ENCODE data around the gene REEP3.

The REEP3 gene

GRCh38 chr10:63583909-63584724 lies 62.9 kb downstream of the REEP3 start:
- no peak overlapping the region for H3K4me3 ChIP-seq (replicated peaks; ENCODE audit: low read depth, low read length)
- no peak for TF ChIP-seq CTCF (IDR thresholded peaks at IDR 0.05; ENCODE audit: low read length, missing control alignments)
- no peak for DNase-seq (ENCODE audit: low read depth)

GRCh38 chr10:63584725-63585035 lies 63.5 kb downstream of the REEP3 start:
- no peak for TF ChIP-seq CTCF (IDR thresholded peaks at IDR 0.05; ENCODE audit: low read length, missing control alignments)
- H3K4me3 ChIP-seq (replicated peaks; ENCODE audit: low read depth, low read length), result no peak overlapping the region
- DNase-seq (ENCODE audit: low read depth), result no peak

- no peak overlapping the region for H3K4me3 ChIP-seq (replicated peaks; ENCODE audit: low read depth, low read length)
- no peak for DNase-seq (ENCODE audit: low read depth)
- no peak for TF ChIP-seq CTCF (IDR thresholded peaks at IDR 0.05; ENCODE audit: low read length, missing control alignments)
Measured at GRCh38 chr10:63585041-63585440, 63.8 kb downstream of the REEP3 start.

GRCh38 chr10:63586043-63586442 lies 64.8 kb downstream of the REEP3 start:
- DNase-seq (ENCODE audit: low read depth), result no peak

GRCh38 chr10:63587191-63587590 lies 66.0 kb downstream of the REEP3 start:
- no peak for DNase-seq (ENCODE audit: low read depth)
- H3K4me3 ChIP-seq (replicated peaks; ENCODE audit: low read depth, low read length), result no peak overlapping the region
- TF ChIP-seq CTCF (IDR thresholded peaks at IDR 0.05; ENCODE audit: low read length, missing control alignments), result no peak

More at GRCh38 chr10:63586043-63586442, 64.8 kb downstream of the REEP3 start:
- no peak for TF ChIP-seq CTCF (IDR thresholded peaks at IDR 0.05; ENCODE audit: low read length, missing control alignments)
- H3K4me3 ChIP-seq (replicated peaks; ENCODE audit: low read depth, low read length), result no peak overlapping the region

GRCh38 chr10:63588436-63589167 lies 67.4 kb downstream of the REEP3 start:
- H3K4me3 ChIP-seq (replicated peaks; ENCODE audit: low read depth, low read length), result no peak overlapping the region
- no peak for TF ChIP-seq CTCF (IDR thresholded peaks at IDR 0.05; ENCODE audit: low read length, missing control alignments)

More at GRCh38 chr10:63588436-63589167, 67.4 kb downstream of the REEP3 start:
- no peak for DNase-seq (ENCODE audit: low read depth)
